Ishikawa (cell line): ENCODE data around the gene OSBPL1A.

Source experiments
- CEBPB ChIP-seq: IDR thresholded peaks from 2 replicates; pipeline ENCODE4 v1.6.1; 2012
- CREB1 ChIP-seq: IDR thresholded peaks from 2 replicates; pipeline ENCODE4 v1.6.1; 2012; ENCODE audit warnings: low read depth
- EGR1 ChIP-seq: IDR thresholded peaks from 2 replicates; pipeline ENCODE4 v1.6.1; 2012
- EP300 ChIP-seq: IDR thresholded peaks from 2 replicates; pipeline ENCODE4 v1.6.1; 2012; ENCODE audit warnings: borderline replicate concordance
- FOXM1 ChIP-seq: IDR thresholded peaks from 2 replicates; pipeline ENCODE4 v1.6.1; 2012; ENCODE audit warnings: low read depth, borderline replicate concordance
- MAX ChIP-seq: IDR thresholded peaks from 2 replicates; pipeline ENCODE4 v1.6.1; 2012
- NFIC ChIP-seq: IDR thresholded peaks from 2 replicates; pipeline ENCODE4 v1.6.1; 2012
- RAD21 ChIP-seq: IDR thresholded peaks from 2 replicates; pipeline ENCODE4 v1.6.1; 2012; ENCODE audit warnings: low read depth
- REST ChIP-seq: IDR thresholded peaks from 2 replicates; pipeline ENCODE4 v1.6.1; 2012; ENCODE audit warnings: low read depth, mild to moderate bottlenecking
- TAF1 ChIP-seq: IDR thresholded peaks from 2 replicates; pipeline ENCODE4 v1.6.1; 2012; ENCODE audit warnings: low read depth, mild to moderate bottlenecking
- TCF12 ChIP-seq: IDR thresholded peaks from 2 replicates; pipeline ENCODE4 v1.6.1; 2012; ENCODE audit warnings: low read depth
- TEAD4 ChIP-seq: IDR thresholded peaks from 2 replicates; pipeline ENCODE4 v1.6.1; 2012
- USF1 ChIP-seq: IDR thresholded peaks from 2 replicates; pipeline ENCODE4 v1.6.1; 2012
- YY1 ChIP-seq: IDR thresholded peaks from 2 replicates; pipeline ENCODE4 v1.6.1; 2012; ENCODE audit warnings: low read depth
- ZBTB7A ChIP-seq: IDR thresholded peaks from 2 replicates; pipeline ENCODE4 v1.6.1; 2012; ENCODE audit warnings: low read depth

Gene OSBPL1A

GRCh38 chr18:24161304-24161703 is 236.3 kb downstream of the OSBPL1A start:
- no peak for TF ChIP-seq USF1

GRCh38 chr18:24160086-24160485 is 237.5 kb downstream of the OSBPL1A start:
- 0 out of 2 replicates have a peak, but pooled peaks have one; percentile 11 for TF ChIP-seq NFIC
- TF ChIP-seq RAD21 = no peak
- TF ChIP-seq YY1 = no peak
- no peak for TF ChIP-seq CEBPB

GRCh38 chr18:24157855-24158254 is 239.8 kb downstream of the OSBPL1A start:
- TF ChIP-seq MAX (no peak), TEAD4 (no peak), TAF1 (no peak), USF1 (no peak), YY1 (no peak), TCF12 (no peak), EP300 (no peak), RAD21 (no peak), EGR1 (no peak), NFIC (no peak), ZBTB7A (no peak), CEBPB (no peak), FOXM1 (no peak), REST (no peak), CREB1 (no peak)

- TF ChIP-seq NFIC (no peak), USF1 (no peak), EGR1 (no peak), CEBPB (no peak), FOXM1 (no peak), ZBTB7A (no peak), TEAD4 (no peak), MAX (no peak), REST (no peak), TAF1 (no peak), EP300 (no peak), CREB1 (no peak), TCF12 (no peak), YY1 (no peak), RAD21 (no peak)
These were observed 244.2 kb downstream of the OSBPL1A start for GRCh38 chr18:24153397-24153796.

- no peak for TF ChIP-seq ZBTB7A
- TF ChIP-seq MAX = no peak
- no peak for TF ChIP-seq TCF12
- no peak for TF ChIP-seq EP300
- TF ChIP-seq RAD21 = no peak
- no peak for TF ChIP-seq YY1
- no peak for TF ChIP-seq REST
- no peak for TF ChIP-seq CREB1
- TF ChIP-seq TAF1 = no peak
- no peak for TF ChIP-seq TEAD4
- no peak for TF ChIP-seq USF1
- TF ChIP-seq EGR1 = no peak
These were observed 255.2 kb downstream of the OSBPL1A start for GRCh38 chr18:24142376-24142775.
